ENCODE data around the gene KCTD5.
"Not testable (repeated sequence)": the region's sequence is repeated elsewhere in the genome, so short reads cannot be mapped to it uniquely, and the experiment has no call there.

The KCTD5 gene

DNA sequence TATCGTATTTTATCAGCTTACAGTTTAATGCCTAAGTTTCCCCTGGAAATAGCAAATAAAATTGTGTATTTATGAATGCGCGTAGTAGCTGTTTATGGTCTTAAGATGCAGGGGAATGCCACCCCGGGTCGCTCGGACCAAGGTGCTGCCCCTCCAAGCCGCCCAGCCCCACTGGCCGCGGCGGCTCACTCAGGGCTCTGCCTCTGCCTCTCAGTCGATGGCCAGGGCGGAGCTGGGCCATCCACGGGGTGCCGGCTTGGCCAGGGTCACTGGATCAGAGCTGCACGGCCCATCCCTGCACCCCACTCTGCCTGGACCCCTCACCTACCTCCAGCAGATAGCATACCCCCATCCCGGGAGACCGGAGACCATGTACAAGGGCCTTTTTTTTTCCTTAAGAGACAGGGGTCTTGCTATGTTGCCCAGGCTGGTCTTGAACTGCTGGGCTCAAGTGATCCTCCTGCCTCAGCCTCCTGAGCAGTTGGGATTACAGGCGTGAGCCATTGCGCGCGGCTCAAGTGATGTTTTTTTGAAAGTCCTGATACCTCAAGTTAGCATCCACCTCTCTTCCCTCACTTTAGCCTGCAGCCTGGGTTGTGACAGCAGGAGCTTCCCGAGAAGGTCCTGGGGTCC lies 26.7 kb downstream of the KCTD5 start:
- DNase-seq (ENCODE audit: low read depth, low spot score) = no peak

GRCh38 chr16:2709588-2709984 lies 27.3 kb downstream of the KCTD5 start:
- no peak for DNase-seq (ENCODE audit: low read depth, low spot score)

- DNase-seq (ENCODE audit: low read depth, low spot score) = no peak
Observed at GRCh38 chr16:2710021-2710710, 27.8 kb downstream of the KCTD5 start.

GRCh38 chr16:2710711-2711231 lies 28.4 kb downstream of the KCTD5 start:
- no peak for DNase-seq (ENCODE audit: low read depth, low spot score)

GRCh38 chr16:2711370-2712062 lies 29.2 kb downstream of the KCTD5 start:
- DNase-seq (ENCODE audit: low read depth, low spot score) = no peak

GRCh38 chr16:2712063-2712441 lies 29.7 kb downstream of the KCTD5 start:
- no peak for DNase-seq (ENCODE audit: low read depth, low spot score)

GRCh38 chr16:2712546-2712945 lies 30.2 kb downstream of the KCTD5 start:
- DNase-seq (ENCODE audit: low read depth, low spot score) = no peak

DNA sequence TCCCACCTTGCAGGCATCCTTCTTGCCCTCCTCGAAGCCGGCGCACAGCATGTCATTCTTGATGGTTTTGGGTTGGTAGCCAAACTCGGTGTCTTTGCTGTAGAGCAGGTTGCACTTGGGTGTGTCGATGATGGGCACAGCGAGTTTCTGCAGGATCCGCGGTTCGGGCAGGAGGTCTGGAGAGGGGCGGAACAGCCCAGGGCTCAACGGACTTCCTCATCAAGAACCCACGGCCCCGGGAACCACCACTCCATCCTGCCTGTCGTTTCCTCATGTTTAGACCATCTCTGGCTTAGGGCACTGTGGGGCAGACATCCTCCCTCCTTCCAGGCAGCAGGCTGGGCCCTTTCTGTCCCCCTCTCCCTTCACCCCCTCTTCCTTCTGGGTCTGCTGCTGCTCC lies 31.2 kb downstream of the KCTD5 start:
- DNase-seq (ENCODE audit: low read depth, low spot score) = no peak

GRCh38 chr16:2713985-2714774 lies 31.9 kb downstream of the KCTD5 start:
- no peak for DNase-seq (ENCODE audit: low read depth, low spot score)

GRCh38 chr16:2715064-2715463 lies 32.7 kb downstream of the KCTD5 start:
- DNase-seq (ENCODE audit: low read depth, low spot score) = no peak

GRCh38 chr16:2715519-2715918 lies 33.2 kb downstream of the KCTD5 start:
- peak; percentile 68 for DNase-seq (ENCODE audit: low read depth, low spot score)

DNA sequence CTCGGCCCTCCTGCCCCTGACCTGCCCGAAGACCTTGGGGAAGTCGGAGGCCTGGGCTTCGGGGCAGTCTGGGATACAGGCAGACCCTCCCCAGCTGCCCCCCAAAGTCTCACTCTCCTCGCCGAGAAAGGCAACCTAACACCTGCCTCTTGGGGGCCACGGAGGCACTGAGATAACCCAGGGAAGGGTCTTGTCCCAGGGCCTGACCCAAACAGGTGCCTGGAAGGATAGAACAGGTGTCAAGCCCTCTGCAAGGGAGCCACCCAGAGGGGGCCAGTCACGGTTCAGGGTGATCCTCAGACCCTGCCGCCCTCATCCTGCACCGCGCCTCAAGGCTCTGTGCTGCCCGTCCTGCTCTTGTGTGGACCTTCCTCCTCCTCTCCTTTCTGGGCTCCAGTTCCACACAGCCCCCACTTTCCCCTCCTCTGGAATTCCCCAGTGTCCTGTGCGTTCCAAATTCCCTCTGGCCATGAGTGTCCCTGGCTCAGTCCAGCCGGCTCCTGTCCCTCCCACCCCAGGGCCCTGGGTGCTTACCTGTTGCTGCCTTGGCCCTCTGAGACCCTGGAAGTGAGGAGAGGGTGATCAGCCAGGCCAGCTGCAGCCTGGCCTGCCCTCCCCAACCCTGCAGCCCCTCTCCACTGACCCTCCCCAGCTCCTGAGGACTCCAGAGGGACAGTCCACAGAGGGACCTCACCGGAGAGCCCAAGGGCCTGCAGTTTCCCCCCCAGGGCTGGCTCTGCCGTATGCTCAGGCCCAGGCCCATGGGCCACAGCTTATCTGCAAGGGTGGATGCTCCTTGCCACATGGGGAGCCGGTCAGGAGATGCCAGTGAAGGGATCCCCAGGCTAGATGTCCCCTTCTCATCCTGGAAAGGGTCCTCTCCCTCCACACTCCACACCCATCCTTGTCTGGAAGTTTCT lies 33.9 kb downstream of the KCTD5 start:
- DNase-seq (ENCODE audit: low read depth, low spot score) = no peak

DNA sequence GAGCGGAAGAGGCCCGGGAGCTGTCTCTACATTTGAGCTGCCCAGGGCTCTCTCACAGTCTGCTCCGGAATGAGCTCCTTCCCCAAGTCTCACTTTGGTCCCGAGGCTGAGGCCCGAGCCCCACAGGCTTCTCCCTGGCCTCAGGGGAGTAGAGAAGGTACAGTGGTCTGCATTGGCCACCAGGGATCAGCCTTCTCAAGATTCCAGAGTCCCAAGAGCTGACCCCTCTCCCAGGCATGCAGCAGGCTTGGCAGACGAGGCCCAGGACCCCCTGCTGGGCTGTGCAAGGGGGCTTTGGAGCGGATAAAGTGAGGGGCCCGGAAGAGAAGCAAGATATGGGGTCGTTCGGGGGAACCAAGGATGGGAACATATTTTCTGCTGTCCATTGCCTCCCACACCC lies 34.6 kb downstream of the KCTD5 start:
- no peak for DNase-seq (ENCODE audit: low read depth, low spot score)

DNA sequence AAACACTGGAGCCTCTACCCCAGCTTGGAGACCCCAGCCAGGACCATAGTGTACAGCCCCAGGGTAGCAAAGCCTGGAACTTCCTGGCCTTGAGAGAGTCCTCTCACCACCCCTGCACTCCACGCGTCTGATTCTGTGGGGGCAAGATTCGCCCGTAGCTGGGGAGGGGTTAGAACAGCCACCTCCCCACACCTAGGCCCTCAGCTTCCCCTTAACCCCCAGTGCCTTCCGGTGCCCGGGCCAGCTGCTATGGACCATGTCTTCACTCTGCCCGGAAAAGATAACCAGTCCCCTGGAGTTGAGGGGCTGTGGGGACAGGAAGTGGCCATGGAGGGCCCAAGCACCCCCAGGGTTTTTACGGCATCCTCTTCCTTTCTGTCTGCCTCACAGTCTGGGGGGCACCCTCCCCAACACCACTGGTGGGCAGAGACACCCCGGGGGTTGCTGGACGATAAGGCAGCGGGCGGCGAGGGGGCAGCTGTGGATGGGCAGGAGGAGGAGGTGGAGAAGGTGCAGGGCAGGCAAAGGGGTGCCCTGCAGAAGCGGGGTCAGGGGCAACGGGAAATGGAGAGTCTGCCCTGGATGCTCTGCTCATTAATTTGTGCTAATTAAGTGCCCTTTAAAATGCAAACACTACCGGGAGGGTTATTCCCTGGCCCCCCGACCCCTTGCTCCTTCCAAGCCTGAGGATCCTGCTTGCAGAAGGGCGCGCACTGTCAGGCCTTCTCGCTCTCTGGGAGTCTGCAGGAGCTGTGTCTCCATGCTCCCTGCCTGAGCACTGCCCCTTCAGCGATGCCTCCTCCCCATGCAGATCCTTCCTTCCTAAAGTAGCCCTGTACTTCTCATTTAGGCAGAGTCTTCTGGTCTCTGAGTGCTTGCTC lies 35.3 kb downstream of the KCTD5 start:
- no peak for DNase-seq (ENCODE audit: low read depth, low spot score)

DNA sequence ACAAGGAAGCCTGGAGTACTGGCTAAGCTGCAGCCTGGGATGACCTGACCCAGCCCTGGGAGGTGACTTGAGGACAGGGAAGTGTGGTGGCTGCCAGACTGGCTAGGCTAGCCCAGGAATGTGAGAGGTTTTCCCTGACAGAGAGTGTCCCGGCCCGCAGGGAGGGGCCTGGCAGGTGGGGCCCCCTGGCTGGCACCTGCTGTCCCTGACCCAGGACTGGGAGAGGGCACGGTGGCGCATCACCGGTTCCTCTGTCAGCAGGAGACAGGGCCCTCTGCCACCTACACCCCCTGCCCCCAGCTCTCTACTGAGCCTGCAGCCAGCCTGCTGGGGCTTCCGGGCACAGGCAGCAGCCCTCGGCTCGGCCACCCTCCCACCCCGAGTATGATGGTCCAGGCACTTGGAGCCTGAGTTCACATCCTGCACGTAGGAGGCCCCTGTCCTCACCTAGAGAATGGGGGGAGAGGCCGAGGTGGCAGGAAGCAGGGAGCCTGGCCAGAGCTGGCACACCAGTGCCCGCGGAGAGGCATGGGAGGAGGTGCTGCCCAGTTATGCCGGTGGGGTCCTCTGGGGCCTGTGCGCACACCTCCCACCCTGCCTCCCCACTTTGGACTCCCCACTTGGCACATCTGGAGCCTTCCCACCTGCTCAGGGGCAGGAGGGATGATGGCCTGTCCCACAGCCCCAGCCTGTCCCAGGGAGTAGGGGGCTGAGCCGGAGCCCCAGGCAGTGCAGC lies 37.2 kb downstream of the KCTD5 start:
- no peak for DNase-seq (ENCODE audit: low read depth, low spot score)

- DNase-seq (ENCODE audit: low read depth, low spot score) = no peak
Observed at GRCh38 chr16:2720064-2720457, 37.7 kb downstream of the KCTD5 start, which contains the start of gene PRSS27. PRSS27 (minus strand) TSS chr16:2720224; CDS start chr16:2720160, 64 bp downstream.

- DNase-seq (ENCODE audit: low read depth, low spot score) = peak; percentile 60
Observed at GRCh38 chr16:2720719-2721633, 38.7 kb downstream of the KCTD5 start.

- DNase-seq (ENCODE audit: low read depth, low spot score) = not testable (repeated sequence)
Observed at GRCh38 chr16:2721634-2722173, 39.4 kb downstream of the KCTD5 start.
